PFSK-1 (cell line): ENCODE measurements around the gene DOC2B.
"Not testable (repeated sequence)": the region's sequence is repeated elsewhere in the genome, so short reads cannot be mapped to it uniquely, and the experiment has no call there.

Experiments
- FOXP2 ChIP-seq: optimal IDR thresholded peaks from 2 replicates; pipeline ENCODE3; 2011; ENCODE audit warnings: borderline replicate concordance, control low read depth, inconsistent platforms; ENCODE audit not compliant: insufficient read depth; ENCODE audit errors: extremely low read length, extremely low read depth
- POLR2AphosphoS5 ChIP-seq: IDR thresholded peaks from 2 replicates; pipeline ENCODE4 v1.6.1; 2012; ENCODE audit warnings: low read depth, mild to moderate bottlenecking, control low read depth, low read length, moderate library complexity
- SIN3A ChIP-seq: IDR thresholded peaks from 2 replicates; pipeline ENCODE4 v1.6.1; 2012; ENCODE audit warnings: mild to moderate bottlenecking, low read length, moderate library complexity, borderline replicate concordance; ENCODE audit not compliant: insufficient read depth
- TAF1 ChIP-seq: IDR thresholded peaks from 2 replicates; pipeline ENCODE4 v1.6.1; 2012; ENCODE audit warnings: low read length, control low read depth, borderline replicate concordance; ENCODE audit not compliant: insufficient read depth
- TF ChIP-seq, protein P1 (sequence below), 2 experiments: IDR thresholded peaks; 2 replicates each; pipeline versions ENCODE4 v1.6.1 to v1.8.0; 2011 to 2012; ENCODE audit warnings: low read depth in 2 of 2, low read length in 2 of 2, control low read depth in 1 of 2, inconsistent platforms in 1 of 2, mild to moderate bottlenecking in 1 of 2, moderate library complexity in 1 of 2; ENCODE audit not compliant: insufficient read depth in 1 of 2

The DOC2B gene

DNA sequence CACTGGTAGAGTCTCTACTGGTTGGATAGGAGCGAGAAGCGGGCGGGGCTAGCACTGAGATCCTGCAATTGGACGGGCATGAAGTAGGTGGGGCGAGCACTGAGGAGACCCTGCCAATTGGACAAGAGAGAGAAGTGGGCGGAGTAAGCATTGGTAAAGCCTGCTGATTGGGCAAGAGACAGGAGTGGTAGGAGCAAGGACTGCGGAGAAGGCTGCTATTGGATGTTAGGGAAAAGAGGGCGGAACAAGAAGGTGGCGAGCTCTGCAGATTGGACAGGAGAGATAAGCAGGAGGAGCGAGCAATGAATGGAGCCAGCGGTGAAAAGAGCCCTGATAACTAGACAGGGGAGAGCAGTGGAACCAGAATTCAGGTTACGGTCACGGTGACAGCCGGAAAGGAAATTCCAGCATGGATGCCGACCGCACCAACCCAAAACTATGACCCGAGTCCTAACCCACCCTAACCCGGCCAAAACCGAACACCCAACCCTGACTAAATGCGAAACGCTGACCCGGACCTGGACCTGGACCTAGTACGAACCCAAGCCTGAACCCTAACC lies 39.3 kb downstream of the DOC2B start:
- no peak for TF ChIP-seq POLR2AphosphoS5
- no peak for TF ChIP-seq FOXP2
- TF ChIP-seq, protein P1, sequence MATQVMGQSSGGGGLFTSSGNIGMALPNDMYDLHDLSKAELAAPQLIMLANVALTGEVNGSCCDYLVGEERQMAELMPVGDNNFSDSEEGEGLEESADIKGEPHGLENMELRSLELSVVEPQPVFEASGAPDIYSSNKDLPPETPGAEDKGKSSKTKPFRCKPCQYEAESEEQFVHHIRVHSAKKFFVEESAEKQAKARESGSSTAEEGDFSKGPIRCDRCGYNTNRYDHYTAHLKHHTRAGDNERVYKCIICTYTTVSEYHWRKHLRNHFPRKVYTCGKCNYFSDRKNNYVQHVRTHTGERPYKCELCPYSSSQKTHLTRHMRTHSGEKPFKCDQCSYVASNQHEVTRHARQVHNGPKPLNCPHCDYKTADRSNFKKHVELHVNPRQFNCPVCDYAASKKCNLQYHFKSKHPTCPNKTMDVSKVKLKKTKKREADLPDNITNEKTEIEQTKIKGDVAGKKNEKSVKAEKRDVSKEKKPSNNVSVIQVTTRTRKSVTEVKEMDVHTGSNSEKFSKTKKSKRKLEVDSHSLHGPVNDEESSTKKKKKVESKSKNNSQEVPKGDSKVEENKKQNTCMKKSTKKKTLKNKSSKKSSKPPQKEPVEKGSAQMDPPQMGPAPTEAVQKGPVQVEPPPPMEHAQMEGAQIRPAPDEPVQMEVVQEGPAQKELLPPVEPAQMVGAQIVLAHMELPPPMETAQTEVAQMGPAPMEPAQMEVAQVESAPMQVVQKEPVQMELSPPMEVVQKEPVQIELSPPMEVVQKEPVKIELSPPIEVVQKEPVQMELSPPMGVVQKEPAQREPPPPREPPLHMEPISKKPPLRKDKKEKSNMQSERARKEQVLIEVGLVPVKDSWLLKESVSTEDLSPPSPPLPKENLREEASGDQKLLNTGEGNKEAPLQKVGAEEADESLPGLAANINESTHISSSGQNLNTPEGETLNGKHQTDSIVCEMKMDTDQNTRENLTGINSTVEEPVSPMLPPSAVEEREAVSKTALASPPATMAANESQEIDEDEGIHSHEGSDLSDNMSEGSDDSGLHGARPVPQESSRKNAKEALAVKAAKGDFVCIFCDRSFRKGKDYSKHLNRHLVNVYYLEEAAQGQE (IDR thresholded peaks at IDR 0.05; ENCODE audit: insufficient read depth in 1 of 2, low read depth in 2 of 2, low read length in 2 of 2), result no peak
- no peak for TF ChIP-seq SIN3A
- no peak for TF ChIP-seq TAF1

DNA sequence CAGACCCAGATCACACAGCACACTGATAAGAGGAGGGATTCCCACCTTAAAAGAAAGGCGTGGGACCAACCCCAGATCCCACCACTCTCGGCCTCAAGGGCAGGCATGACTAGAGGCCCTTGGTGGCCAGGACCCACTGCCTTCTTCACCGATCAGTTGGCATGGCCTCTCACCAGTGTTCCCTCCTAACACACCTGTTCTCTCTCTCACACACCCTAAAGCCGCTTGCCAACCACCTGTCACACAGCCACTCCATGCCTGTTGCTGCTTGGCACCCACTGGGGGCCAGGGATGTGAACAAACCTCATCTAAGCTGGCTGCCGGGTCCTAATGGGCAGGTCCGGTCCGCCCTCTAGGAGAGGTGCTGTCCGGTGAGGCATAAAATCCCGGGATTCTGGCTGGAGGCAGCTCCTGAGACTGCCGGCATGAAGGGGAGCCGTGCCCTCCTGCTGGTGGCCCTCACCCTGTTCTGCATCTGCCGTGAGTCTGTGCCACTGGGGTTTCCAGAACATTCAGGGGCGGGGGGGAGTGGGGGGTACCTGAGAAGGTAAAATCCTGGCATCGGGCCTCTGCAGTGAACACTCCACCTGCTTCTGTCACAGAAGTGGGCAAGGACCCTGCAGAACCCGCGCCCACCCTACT lies 44.2 kb downstream of the DOC2B start, which contains the start of gene SCGB1C2:
SCGB1C2 (plus strand) TSS at position 404 of the 642 bp plus-strand sequence; CDS start at position 426, 22 bp downstream.
- not testable (repeated sequence) for TF ChIP-seq SIN3A, FOXP2
- TF ChIP-seq, protein P1 (IDR thresholded peaks at IDR 0.05; ENCODE audit: insufficient read depth in 1 of 2, low read depth in 2 of 2, low read length in 2 of 2), result not testable (repeated sequence)
